ENCODE data around the gene C4A. TPM values are rescaled to one million over a fixed set of nuclear protein-coding genes. Genes with fewer than 3 reads are reported as not detected.

The C4A gene
- total RNA-seq, 1 donor from 2014 or later, result 31.4 TPM

- H3K9me3 ChIP-seq, result no peaks in the 10 kb centered on the region
- no peaks in the 10 kb centered on the region for H3K27me3 ChIP-seq
- peaks cover 0 to 26% of the 10 kb centered on the region in 2 donors for H3K36me3 ChIP-seq
- H3K4me1 ChIP-seq, result peaks cover 28% of the 10 kb centered on the region
- no peak overlapping the region for H3K4me3 ChIP-seq
- DNase-seq (ENCODE audit: extremely low spot score in 2 of 2), result no peak
- no peak for TF ChIP-seq POLR2A (IDR thresholded peaks at IDR 0.05)
- TF ChIP-seq CTCF (IDR thresholded peaks at IDR 0.05), result no peak
- no peak for TF ChIP-seq POLR2AphosphoS5 (IDR thresholded peaks at IDR 0.05; ENCODE audit: insufficient read depth in 1 of 2, low read depth in 1 of 2)
- intact Hi-C loops (cut with DNase I), result no loop called here
- H3K27ac ChIP-seq, result no peak overlapping the region
Measured at GRCh38 chr6:32050562-32050961, 68.7 kb downstream of the C4A start.

MicroRNAs encoded within 50 kb of the gene (microRNA counts, 767-probe panel; counts per million panel counts)
- microRNA hsa-miR-1236, result 238 to 261 counts per million in 2 donors

Small RNAs within 50 kb of the gene (microRNA-seq; reads per million reads assigned to microRNA genes)
- not detected for gene MIR1236 (ENCODE audit: borderline number of aligned reads, borderline replicate concordance)

Small RNAs within 50 kb of the gene (small RNA-seq; reads per million reads assigned to genes)
- gene AL645922.1, result not detected

Other genes with a start within 250 kb of the C4A start
- gene CLIC1, start 245.5 kb upstream of the C4A start, total RNA-seq, result 250 TPM
- gene MSH5, start 242.1 kb upstream of the C4A start, total RNA-seq, result 11.0 TPM
- not detected for gene SAPCD1, start 219.4 kb upstream of the C4A start, total RNA-seq
- gene VWA7, start 204.7 kb upstream of the C4A start, total RNA-seq, result 0.74 TPM
- 39.8 TPM for gene VARS1, start 186.3 kb upstream of the C4A start, total RNA-seq
- gene LSM2, start 175.1 kb upstream of the C4A start, total RNA-seq, result 51.6 TPM
- 0.98 TPM for gene HSPA1L, start 166.8 kb upstream of the C4A start, total RNA-seq
- 345 TPM for gene HSPA1A, start 166.5 kb upstream of the C4A start, total RNA-seq
- gene HSPA1B, start 154.3 kb upstream of the C4A start, total RNA-seq, result 466 TPM
- gene NEU1, start 119.2 kb upstream of the C4A start, total RNA-seq, result 26.0 TPM
- 5.9 TPM for gene SLC44A4, start 103.1 kb upstream of the C4A start, total RNA-seq
- gene EHMT2, start 84.4 kb upstream of the C4A start, total RNA-seq, result 45.2 TPM
- 1.7 TPM for gene ZBTB12, start 80.0 kb upstream of the C4A start, total RNA-seq
- 2.9 TPM for gene C2, start 54.3 kb upstream of the C4A start, total RNA-seq
- gene CFB, start 36.0 kb upstream of the C4A start, total RNA-seq, result 9.6 TPM
- 100 TPM for gene NELFE, start 23.1 kb upstream of the C4A start, total RNA-seq
- 35.4 TPM for gene SKIC2, start 22.9 kb upstream of the C4A start, total RNA-seq
- 15.5 TPM for gene DXO, start 9.9 kb upstream of the C4A start, total RNA-seq
- gene C4B, start 32.7 kb downstream of the C4A start, total RNA-seq, result 23.1 TPM
- 9.3 TPM for gene CYP21A2, start 56.4 kb downstream of the C4A start, total RNA-seq
- 207 TPM for gene TNXB, start 127.3 kb downstream of the C4A start, total RNA-seq
- 76.6 TPM for gene ATF6B, start 146.2 kb downstream of the C4A start, total RNA-seq
- gene FKBPL, start 148.2 kb downstream of the C4A start, total RNA-seq, result 2.7 TPM
- 8.8 TPM for gene PRRT1, start 169.9 kb downstream of the C4A start, total RNA-seq
- gene PPT2, start 172.1 kb downstream of the C4A start, total RNA-seq, result 31.9 TPM
- gene EGFL8, start 182.5 kb downstream of the C4A start, total RNA-seq, result 13.3 TPM
- 35.1 TPM for gene AGPAT1, start 194.0 kb downstream of the C4A start, total RNA-seq
- 48.4 TPM for gene RNF5, start 196.3 kb downstream of the C4A start, total RNA-seq
- 8.1 TPM for gene AGER, start 202.2 kb downstream of the C4A start, total RNA-seq
- 49.4 TPM for gene PBX2, start 208.1 kb downstream of the C4A start, total RNA-seq
- gene GPSM3, start 210.6 kb downstream of the C4A start, total RNA-seq, result 16.2 TPM
- 18.2 TPM for gene NOTCH4, start 242.0 kb downstream of the C4A start, total RNA-seq